MM.1S (cell line): ENCODE measurements around the gene USP49.

Experiments
- DNase-seq: peaks from one replicate; pipeline ENCODE4 v3.0.0-alpha.2; 2015
- H2AFZ ChIP-seq: fragments of 300-600 bp; sonication (generic); 2 replicates; pipeline ENCODE4 v1.6.0; 2016; ENCODE audit warnings: antibody characterized with exemption, low read length
- H3F3A ChIP-seq: fragments of 300-600 bp; sonication (generic); 2 replicates; pipeline ENCODE4 v1.6.1; 2016; ENCODE audit warnings: mild to moderate bottlenecking, antibody characterized with exemption, low read length, moderate library complexity, mixed read lengths; ENCODE audit not compliant: insufficient read depth
- H3K27ac ChIP-seq: fragments of 300-600 bp; sonication (generic); 2 replicates; pipeline ENCODE4 v1.5.1; 2016; ENCODE audit warnings: mild to moderate bottlenecking, low read length
- H3K27me3 ChIP-seq: fragments of 300-600 bp; sonication (generic); replicated peaks from 2 replicates; pipeline ENCODE4 v1.6.0; 2016; ENCODE audit warnings: low read length; ENCODE audit not compliant: insufficient read depth
- H3K36me3 ChIP-seq: fragments of 300-600 bp; sonication (generic); replicated peaks from 2 replicates; pipeline ENCODE4 v1.6.1; 2016; ENCODE audit warnings: mild to moderate bottlenecking, low read length, mixed read lengths; ENCODE audit not compliant: insufficient read depth
- H3K4me1 ChIP-seq: fragments of 300-600 bp; sonication (generic); 2 replicates; pipeline ENCODE4 v1.6.1; 2016; ENCODE audit warnings: low read length, mixed read lengths
- H3K4me2 ChIP-seq: fragments of 300-600 bp; sonication (generic); 2 replicates; pipeline ENCODE4 v1.6.0; 2016; ENCODE audit warnings: low read depth, low read length
- H3K4me3 ChIP-seq: fragments of 300-600 bp; sonication (generic); 2 replicates; pipeline ENCODE4 v1.5.1; 2016; ENCODE audit warnings: low read length, mixed read lengths
- H3K79me2 ChIP-seq: fragments of 300-600 bp; sonication (generic); 2 replicates; pipeline ENCODE4 v1.6.1; 2016; ENCODE audit warnings: mixed run types, low read length, mixed read lengths
- H3K9ac ChIP-seq: fragments of 300-600 bp; sonication (generic); 2 replicates; pipeline ENCODE4 v1.6.1; 2016; ENCODE audit warnings: low read length, mixed read lengths
- H3K9me2 ChIP-seq: fragments of 300-600 bp; sonication (generic); replicated peaks from 2 replicates; pipeline ENCODE4 v1.6.1; 2016; ENCODE audit warnings: mild to moderate bottlenecking, low read length, mixed read lengths; ENCODE audit not compliant: insufficient read depth
- H3K9me3 ChIP-seq: fragments of 300-600 bp; sonication (generic); replicated peaks from 2 replicates; pipeline ENCODE4 v1.6.1; 2016; ENCODE audit warnings: mild to moderate bottlenecking, low read length, mixed read lengths; ENCODE audit not compliant: insufficient read depth
- H4K20me1 ChIP-seq: fragments of 300-600 bp; sonication (generic); 2 replicates; pipeline ENCODE4 v1.6.1; 2016; ENCODE audit warnings: mild to moderate bottlenecking, low read length, moderate library complexity, mixed read lengths; ENCODE audit not compliant: insufficient read depth
- EZH2 ChIP-seq: fragments of 300-600 bp; sonication (generic); optimal IDR thresholded peaks from 2 replicates; pipeline ENCODE3; 2017; ENCODE audit warnings: low read depth, mild to moderate bottlenecking, antibody characterized with exemption, low read length, mixed read lengths
- EZH2phosphoT487 ChIP-seq: fragments of 300-600 bp; sonication (generic); IDR thresholded peaks from 2 replicates; pipeline ENCODE4 v1.6.1; 2018; ENCODE audit warnings: antibody characterized with exemption, low read length
- TF ChIP-seq, protein P1 (sequence below): fragments of 300-600 bp; sonication (generic); IDR thresholded peaks from 2 replicates; pipeline ENCODE4 v1.5.1; 2016; ENCODE audit warnings: antibody characterized with exemption, low read length, mixed read lengths

Gene USP49

DNA sequence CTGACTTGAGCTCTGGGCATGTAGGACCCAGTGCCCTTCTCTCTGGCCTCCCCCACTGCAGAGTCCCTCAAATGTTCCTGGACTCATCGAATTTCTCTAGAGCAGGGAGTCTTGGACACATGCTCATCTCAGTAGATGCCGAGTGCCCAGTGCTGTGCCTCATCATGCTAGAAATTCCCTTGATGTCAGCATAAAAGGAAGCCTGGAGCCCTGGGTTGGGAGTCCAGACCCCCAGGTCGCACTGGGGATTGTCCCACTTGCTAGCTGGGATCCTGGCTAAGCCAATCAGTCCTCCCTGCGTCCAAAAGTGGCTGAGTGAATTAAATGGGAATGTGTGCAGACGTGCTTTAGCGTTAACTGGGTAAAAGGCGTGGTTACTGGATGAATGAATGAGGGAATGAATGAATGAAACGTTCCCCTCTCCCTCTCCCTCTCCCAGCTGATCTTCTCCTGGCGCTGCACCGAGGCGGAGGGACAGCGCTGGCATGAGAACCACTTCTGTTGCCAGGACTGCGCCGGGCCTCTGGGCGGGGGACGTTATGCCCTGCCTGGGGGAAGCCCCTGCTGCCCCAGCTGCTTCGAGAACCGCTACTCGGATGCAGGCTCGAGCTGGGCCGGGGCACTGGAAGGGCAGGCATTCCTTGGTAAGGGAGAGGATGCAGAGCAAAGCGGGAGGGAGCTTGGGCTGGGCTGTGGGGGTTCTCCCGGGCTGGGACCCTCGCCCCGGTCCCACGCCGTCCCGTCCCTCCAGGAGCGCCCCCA is 109.3 kb downstream of the USP49 start:
- Histone ChIP-seq H3K4me3 (peak overlapping the region; percentile 94), H4K20me1 (no peaks in the 10 kb centered on the region), H3K27ac (no peak overlapping the region), H3F3A (peaks cover 8% of the 10 kb centered on the region), H3K27me3 (peaks cover 46% of the 10 kb centered on the region), H3K4me2 (peak overlapping the region; percentile 90), H3K9ac (peak overlapping the region; percentile 37; the same call in 1 of the 2 replicates), H3K79me2 (peaks cover 22% of the 10 kb centered on the region), H3K36me3 (no peaks in the 10 kb centered on the region), H2AFZ (peak overlapping the region; percentile 58), H3K4me1 (peaks cover 7% of the 10 kb centered on the region; the same call in 1 of the 2 replicates), H3K9me2 (no peaks in the 10 kb centered on the region), H3K9me3 (no peaks in the 10 kb centered on the region)
- TF ChIP-seq, protein P1, sequence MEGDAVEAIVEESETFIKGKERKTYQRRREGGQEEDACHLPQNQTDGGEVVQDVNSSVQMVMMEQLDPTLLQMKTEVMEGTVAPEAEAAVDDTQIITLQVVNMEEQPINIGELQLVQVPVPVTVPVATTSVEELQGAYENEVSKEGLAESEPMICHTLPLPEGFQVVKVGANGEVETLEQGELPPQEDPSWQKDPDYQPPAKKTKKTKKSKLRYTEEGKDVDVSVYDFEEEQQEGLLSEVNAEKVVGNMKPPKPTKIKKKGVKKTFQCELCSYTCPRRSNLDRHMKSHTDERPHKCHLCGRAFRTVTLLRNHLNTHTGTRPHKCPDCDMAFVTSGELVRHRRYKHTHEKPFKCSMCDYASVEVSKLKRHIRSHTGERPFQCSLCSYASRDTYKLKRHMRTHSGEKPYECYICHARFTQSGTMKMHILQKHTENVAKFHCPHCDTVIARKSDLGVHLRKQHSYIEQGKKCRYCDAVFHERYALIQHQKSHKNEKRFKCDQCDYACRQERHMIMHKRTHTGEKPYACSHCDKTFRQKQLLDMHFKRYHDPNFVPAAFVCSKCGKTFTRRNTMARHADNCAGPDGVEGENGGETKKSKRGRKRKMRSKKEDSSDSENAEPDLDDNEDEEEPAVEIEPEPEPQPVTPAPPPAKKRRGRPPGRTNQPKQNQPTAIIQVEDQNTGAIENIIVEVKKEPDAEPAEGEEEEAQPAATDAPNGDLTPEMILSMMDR = no peak
- TF ChIP-seq EZH2phosphoT487 (no peak), EZH2 (no peak)
- no peak for DNase-seq

DNA sequence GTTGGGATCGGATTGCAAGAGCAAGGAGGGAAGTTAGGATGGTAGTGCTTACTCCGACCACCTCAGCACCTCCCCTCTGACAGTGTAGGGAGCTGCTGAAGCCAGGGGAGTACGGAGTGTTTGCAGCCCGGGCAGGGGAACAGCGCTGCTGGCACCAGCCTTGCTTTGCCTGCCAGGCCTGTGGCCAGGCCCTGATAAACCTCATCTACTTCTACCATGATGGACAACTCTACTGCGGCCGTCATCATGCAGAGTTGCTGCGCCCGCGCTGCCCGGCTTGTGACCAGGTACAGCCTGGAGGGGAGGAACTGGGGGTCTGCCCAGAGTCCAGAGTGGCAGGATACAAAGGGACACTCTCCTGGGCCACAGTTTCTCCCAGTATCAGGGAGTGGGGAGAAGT is 109.9 kb downstream of the USP49 start:
- H3K4me2 ChIP-seq = no peak overlapping the region
- no peak overlapping the region for H3K9ac ChIP-seq
- DNase-seq = no peak
- H4K20me1 ChIP-seq = no peaks in the 10 kb centered on the region
- H2AFZ ChIP-seq = no peak overlapping the region
- peaks cover 20% of the 10 kb centered on the region for H3K79me2 ChIP-seq
- peaks cover 7% of the 10 kb centered on the region; the same call in 1 of the 2 replicates for H3K4me1 ChIP-seq
- H3K36me3 ChIP-seq = no peaks in the 10 kb centered on the region
- no peak for TF ChIP-seq EZH2phosphoT487
- no peak for TF ChIP-seq EZH2
- TF ChIP-seq, protein P1 = no peak
- no peaks in the 10 kb centered on the region for H3K9me3 ChIP-seq
- H3K9me2 ChIP-seq = no peaks in the 10 kb centered on the region
- no peak overlapping the region for H3K27ac ChIP-seq
- H3K27me3 ChIP-seq = peaks cover 48% of the 10 kb centered on the region
- peaks cover 8% of the 10 kb centered on the region for H3F3A ChIP-seq
- no peak overlapping the region for H3K4me3 ChIP-seq

DNA sequence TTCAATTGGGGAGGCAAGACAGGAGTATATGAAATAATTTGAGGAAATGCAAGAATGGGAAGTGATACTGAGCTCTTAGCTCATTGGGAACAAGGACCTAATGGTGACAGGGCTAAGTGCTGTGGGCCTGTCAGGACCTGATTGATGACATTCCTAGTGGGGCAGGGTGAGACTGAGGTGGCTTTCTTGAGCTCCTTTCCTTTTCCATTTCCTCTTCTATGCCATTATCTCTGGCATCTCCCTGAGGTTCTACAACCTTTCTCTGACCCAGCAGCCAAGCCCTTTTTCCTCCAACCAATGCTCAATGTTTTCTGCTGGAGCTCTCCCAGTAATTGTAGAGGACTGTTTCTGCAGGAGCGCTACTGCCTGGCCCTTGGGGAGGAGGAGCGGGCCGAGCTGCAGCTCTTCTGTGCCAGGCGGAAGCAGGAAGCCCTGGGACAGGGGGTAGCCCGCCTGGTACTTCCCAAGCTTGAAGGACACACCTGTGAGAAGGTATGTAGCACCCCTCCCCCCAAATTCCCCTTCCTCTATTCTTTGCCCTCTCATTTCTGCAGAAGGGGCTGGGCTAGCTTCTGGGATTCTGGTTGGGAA is 110.5 kb downstream of the USP49 start:
- Histone ChIP-seq H3K9me2 (no peaks in the 10 kb centered on the region), H3K27ac (no peak overlapping the region), H3F3A (peaks cover 8% of the 10 kb centered on the region), H3K27me3 (peaks cover 48% of the 10 kb centered on the region), H3K4me1 (peaks cover 7% of the 10 kb centered on the region; the same call in 1 of the 2 replicates), H2AFZ (no peak overlapping the region), H4K20me1 (no peaks in the 10 kb centered on the region), H3K36me3 (no peaks in the 10 kb centered on the region), H3K9ac (no peak overlapping the region), H3K4me2 (no peak overlapping the region), H3K79me2 (peaks cover 16% of the 10 kb centered on the region), H3K4me3 (no peak overlapping the region), H3K9me3 (no peaks in the 10 kb centered on the region)
- TF ChIP-seq EZH2phosphoT487 = no peak
- DNase-seq = no peak
